Thymus (tissue), 11 donors: ENCODE results near the gene AIF1. TPM values are rescaled to one million over a fixed set of nuclear protein-coding genes. Genes with fewer than 3 reads are reported as not detected.

ENCODE experiments used
- DNase-seq, 9 donors: peaks; one replicate each; pipeline ENCODE4 v3.0.0-alpha.2; 2013; ENCODE audit warnings: low spot score in 9 of 9, low read depth in 6 of 9, missing footprints in 1 of 9
- H3K27ac ChIP-seq, 2 donors: one replicate each; pipeline ENCODE4 v1.5.1; 2013; ENCODE audit warnings: control low read depth in 1 of 2, low read depth in 1 of 2, low read length in 1 of 2, mild to moderate bottlenecking in 1 of 2, moderate library complexity in 1 of 2
- H3K27me3 ChIP-seq, 2 donors: one replicate each; pipeline ENCODE4 v1.5.1; 2013; ENCODE audit warnings: low read length in 1 of 2; ENCODE audit not compliant: control insufficient read depth in 2 of 2, insufficient read depth in 1 of 2
- H3K36me3 ChIP-seq, 2 donors: one replicate each; pipeline ENCODE4 v1.5.1; 2013; ENCODE audit warnings: low read length in 1 of 2, mild to moderate bottlenecking in 1 of 2, moderate library complexity in 1 of 2; ENCODE audit not compliant: control insufficient read depth in 2 of 2, insufficient read depth in 2 of 2
- H3K4me1 ChIP-seq, 2 donors: one replicate each; pipeline ENCODE4 v1.5.1; 2013; ENCODE audit warnings: low read length in 2 of 2; ENCODE audit not compliant: control insufficient read depth in 2 of 2, insufficient read depth in 2 of 2
- H3K4me3 ChIP-seq, 2 donors: one replicate each; pipeline ENCODE4 v1.5.1; 2013; ENCODE audit warnings: low read length in 2 of 2, control low read depth in 1 of 2, mild to moderate bottlenecking in 1 of 2
- H3K9me3 ChIP-seq, 2 donors: one replicate each; pipeline ENCODE4 v1.5.1; 2013; ENCODE audit warnings: low read length in 1 of 2, mild to moderate bottlenecking in 1 of 2; ENCODE audit not compliant: control insufficient read depth in 2 of 2, insufficient read depth in 1 of 2
- WGBS: extraction: QIAGEN DNeasy Blood & Tissue Kit; methylation state at CpG from one replicate; pipeline ENCODE4 v1.1.7; 2013; 5-methylcytosine and 5-hydroxymethylcytosine counted together
- polyA plus RNA-seq: library from polyadenylated mRNA; stranded (reverse); fragments of 200-250 nt; gene quantifications from one replicate; pipeline ENCODE4 v1.2.3, GENCODE V29; 2013
- total RNA-seq: library from RNA; stranded (reverse); fragments of 120-200 nt; gene quantifications from one replicate; pipeline ENCODE4 v1.2.4, GENCODE V29; 2013
- donor health status: healthy.

The AIF1 gene
- total and polyA plus RNA-seq, 2 donors: 198 to 558 TPM

DNA sequence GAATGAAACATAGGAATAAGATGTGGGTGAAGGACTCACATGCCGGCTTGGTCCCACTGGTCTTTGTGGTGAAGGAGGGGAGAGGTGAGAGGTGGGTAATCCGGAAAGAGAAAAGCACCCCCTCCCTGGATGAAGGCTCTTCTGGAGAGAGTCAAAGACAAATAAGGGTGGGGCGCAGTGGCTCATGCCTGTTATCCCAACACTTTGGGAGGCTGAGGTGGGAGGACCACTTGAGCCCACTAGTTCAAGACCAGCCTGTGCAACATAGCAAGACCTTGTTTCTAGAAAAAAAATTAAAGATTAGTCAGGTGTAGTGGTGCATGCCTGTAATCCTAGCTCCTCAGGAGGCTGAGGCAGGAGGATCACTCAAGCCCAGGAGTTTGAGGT, 35.9 kb upstream of the AIF1 start:
- WGBS: 97% methylated on average over 3 of the region's 3 CpGs
- H3K27ac ChIP-seq: no peak overlapping the region
- H3K36me3 ChIP-seq: peaks cover 0 to 24% of the 10 kb centered on the region in 2 donors
- H3K4me1 ChIP-seq: peaks cover 21 to 90% of the 10 kb centered on the region in 2 donors
- no peaks in the 10 kb centered on the region for H3K27me3 ChIP-seq
- no peak for DNase-seq
- peaks cover 0 to 9% of the 10 kb centered on the region in 2 donors for H3K9me3 ChIP-seq
- peak overlapping the region in 1 of 2 donors; percentile 84 for H3K4me3 ChIP-seq

DNA sequence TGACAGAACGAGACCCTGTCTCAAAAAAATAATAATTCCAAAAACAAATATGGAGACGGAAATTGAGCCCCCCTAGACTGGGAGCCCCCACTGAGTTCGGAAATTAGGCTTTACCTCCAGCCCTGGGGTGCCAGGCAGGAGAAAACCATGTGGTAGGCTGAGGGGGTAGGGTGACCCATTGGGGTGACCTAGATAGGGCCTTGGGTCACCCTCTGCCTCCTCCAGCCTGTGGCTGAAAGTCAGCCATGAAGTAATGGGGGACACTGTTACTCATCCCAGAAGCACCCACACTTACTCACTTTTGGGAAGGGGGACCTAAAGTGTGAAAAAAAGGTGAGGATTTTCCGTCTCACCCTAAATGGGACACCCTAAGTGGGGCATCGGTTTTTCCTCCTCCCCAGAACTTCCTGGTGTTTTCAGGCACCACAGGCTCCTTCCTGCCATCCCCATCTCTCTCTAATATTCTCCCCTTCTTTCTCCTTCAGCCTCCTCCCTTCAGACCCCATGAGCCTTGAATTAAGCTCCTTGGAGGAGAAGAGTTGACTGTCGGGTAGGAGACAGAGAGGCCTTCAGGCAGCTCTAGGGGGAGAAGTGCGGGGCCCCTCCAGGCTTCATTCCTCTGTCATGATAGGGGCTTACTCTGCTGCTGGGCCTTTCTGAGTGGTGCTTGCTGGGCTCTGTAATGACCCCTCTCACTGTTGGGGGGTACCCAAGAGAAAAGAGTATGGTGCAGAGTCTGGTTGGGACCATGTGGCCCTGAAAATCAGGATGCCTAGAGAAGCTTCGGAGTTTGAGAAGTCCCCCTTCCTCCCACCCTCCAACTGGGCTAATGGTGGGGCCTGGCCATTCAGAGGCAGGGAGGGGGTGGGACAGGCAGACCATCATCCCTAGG, 35.2 kb upstream of the AIF1 start:
- peak overlapping the region; percentile 68 to 84 for H3K4me3 ChIP-seq
- peaks cover 0 to 24% of the 10 kb centered on the region in 2 donors for H3K36me3 ChIP-seq
- H3K9me3 ChIP-seq: peaks cover 0 to 9% of the 10 kb centered on the region in 2 donors
- peak overlapping the region; percentile 21 to 98 for H3K27ac ChIP-seq
- no peak for DNase-seq
- H3K27me3 ChIP-seq: no peaks in the 10 kb centered on the region
- 96% methylated on average over 8 of the region's 8 CpGs for WGBS
- peaks cover 27 to 90% of the 10 kb centered on the region in 2 donors for H3K4me1 ChIP-seq

- Histone ChIP-seq H3K36me3 (peaks cover 0 to 24% of the 10 kb centered on the region in 2 donors), H3K9me3 (peaks cover 0 to 9% of the 10 kb centered on the region in 2 donors), H3K4me1 (peaks cover 32 to 90% of the 10 kb centered on the region in 2 donors), H3K27ac (peak overlapping the region; percentile 98), H3K4me3 (peak overlapping the region; percentile 68 to 84), H3K27me3 (no peaks in the 10 kb centered on the region)
- 41% methylated on average over 11 of the region's 11 CpGs for WGBS
- DNase-seq: no peak
Measured at GRCh38 chr6:31580438-31580740, 34.6 kb upstream of the AIF1 start.

- under 1% methylated on average over 62 of the region's 62 CpGs for WGBS
Measured at GRCh38 chr6:31580807-31581433, 34.1 kb upstream of the AIF1 start.

GRCh38 chr6:31581434-31582229, 33.4 kb upstream of the AIF1 start:
- Histone ChIP-seq H3K27ac (peak overlapping the region; percentile 98), H3K36me3 (peaks cover 0 to 24% of the 10 kb centered on the region in 2 donors), H3K4me3 (peak overlapping the region; percentile 68 to 84), H3K27me3 (no peaks in the 10 kb centered on the region), H3K4me1 (peaks cover 43 to 90% of the 10 kb centered on the region in 2 donors), H3K9me3 (peaks cover 0 to 11% of the 10 kb centered on the region in 2 donors)
- WGBS: 3% methylated on average over 21 of the region's 21 CpGs
- DNase-seq: peak in 1 of 9 donors; percentile 73

More at GRCh38 chr6:31580807-31581433, 34.1 kb upstream of the AIF1 start:
- peaks cover 0 to 24% of the 10 kb centered on the region in 2 donors for H3K36me3 ChIP-seq
- peak overlapping the region; percentile 68 to 84 for H3K4me3 ChIP-seq
- H3K27ac ChIP-seq: peak overlapping the region; percentile 98
- H3K4me1 ChIP-seq: peaks cover 36 to 90% of the 10 kb centered on the region in 2 donors
- peaks cover 0 to 9% of the 10 kb centered on the region in 2 donors for H3K9me3 ChIP-seq
- no peaks in the 10 kb centered on the region for H3K27me3 ChIP-seq
- DNase-seq: peak in 6 of 9 donors; percentile 71 to 93 (median 86)

DNA sequence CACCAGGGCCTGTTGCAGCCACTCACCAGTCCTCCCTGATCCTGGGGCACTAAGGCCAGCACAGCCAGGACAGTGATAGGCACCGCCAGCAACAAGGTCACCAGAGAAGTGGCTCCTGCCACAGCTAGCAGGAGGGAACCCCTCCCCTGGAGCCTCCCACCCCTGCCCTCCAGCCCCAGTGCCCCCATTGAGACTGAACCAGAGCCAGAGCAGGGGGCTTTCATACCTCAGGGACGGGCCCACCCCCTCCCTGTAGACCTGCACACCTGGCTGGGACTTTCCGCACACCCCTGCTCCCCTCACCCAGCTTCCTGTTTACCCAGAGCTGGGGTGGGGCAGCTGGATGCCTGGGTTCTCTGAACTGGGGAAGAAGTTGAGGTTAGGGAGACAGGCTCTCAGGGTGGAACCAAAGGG, 32.8 kb upstream of the AIF1 start, which contains the start of gene LTB:
Gene LTB (minus strand): TSS at position 195 of the 414 bp plus-strand sequence. CDS start 7 bp downstream, at position 188.
- Histone ChIP-seq H3K36me3 (peaks cover 0 to 20% of the 10 kb centered on the region in 2 donors), H3K4me1 (peaks cover 46 to 90% of the 10 kb centered on the region in 2 donors), H3K9me3 (peaks cover 0 to 13% of the 10 kb centered on the region in 2 donors), H3K27ac (peak within 1 kb of the TSS; percentile 98), H3K4me3 (peak within 1 kb of the TSS; percentile 68 to 84), H3K27me3 (no peaks in the 10 kb centered on the region)
- 9% methylated on average over 3 of the region's 3 CpGs for WGBS
- DNase-seq: peak in 6 of 9 donors; percentile 78 to 95 (median 89)

- 89% methylated on average over 2 of the region's 2 CpGs for WGBS
- no peak overlapping the region for H3K4me3 ChIP-seq
- H3K9me3 ChIP-seq: peaks cover 0 to 13% of the 10 kb centered on the region in 2 donors
- peak in 6 of 9 donors; percentile 47 to 86 (median 63) for DNase-seq
- H3K36me3 ChIP-seq: peaks cover 0 to 5% of the 10 kb centered on the region in 2 donors
- peak overlapping the region; percentile 89 to 95 for H3K27ac ChIP-seq
- H3K4me1 ChIP-seq: peaks cover 49 to 78% of the 10 kb centered on the region in 2 donors
- no peaks in the 10 kb centered on the region for H3K27me3 ChIP-seq
Measured at GRCh38 chr6:31585491-31585890, 29.5 kb upstream of the AIF1 start.

DNA sequence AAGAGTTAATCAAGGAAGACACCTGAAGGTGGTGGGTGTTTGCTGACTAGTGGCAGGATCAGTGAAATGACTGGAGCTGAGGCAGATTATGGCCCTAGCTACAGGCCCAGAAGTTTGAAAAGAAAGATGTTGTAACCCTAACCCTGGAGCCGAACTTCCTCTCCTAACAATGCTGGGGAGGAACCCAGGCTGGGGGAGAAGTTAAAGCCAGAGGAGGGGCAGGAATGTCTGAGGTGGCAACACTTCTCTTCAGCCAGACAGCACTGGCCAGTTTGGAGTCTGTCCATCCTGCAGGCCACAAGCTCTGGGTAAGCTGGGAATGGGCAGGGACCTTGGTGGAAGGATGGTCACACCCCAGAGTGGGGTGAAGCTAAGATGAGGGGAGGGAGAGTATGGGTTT, 29.0 kb upstream of the AIF1 start, which contains the start of gene LST1:
Gene LST1 (plus strand): TSS at position 270 of the 400 bp plus-strand sequence. CDS start 1,023 bp downstream, outside the sequence.
- 24% methylated on average over 1 of the region's 1 CpG for WGBS
- H3K4me3 ChIP-seq: peak within 1 kb of the TSS; percentile 23 to 65
- H3K4me1 ChIP-seq: peaks cover 49 to 76% of the 10 kb centered on the region in 2 donors
- peak within 1 kb of the TSS; percentile 89 to 95 for H3K27ac ChIP-seq
- no peak for DNase-seq
- peaks cover 0 to 13% of the 10 kb centered on the region in 2 donors for H3K9me3 ChIP-seq
- peaks cover 0 to 4% of the 10 kb centered on the region in 2 donors for H3K36me3 ChIP-seq
- no peaks in the 10 kb centered on the region for H3K27me3 ChIP-seq
